Measurements from ENCODE around the gene TTC21A. TPM values are rescaled to one million over a fixed set of nuclear protein-coding genes. Genes with fewer than 3 reads are reported as not detected.

Gene TTC21A
- total RNA-seq, 1 experiment from 2014 or later, result 1.7 TPM

GRCh38 chr3:39082666-39083313 is 24.7 kb upstream of the TTC21A start:
- H3K27me3 Mint-ChIP-seq (ENCODE audit: low read depth), result no peaks in the 10 kb centered on the region
- no peaks in the 10 kb centered on the region for H3K79me2 ChIP-seq (ENCODE audit: insufficient read depth, low read length)
- no peak overlapping the region for H2BK20ac ChIP-seq (ENCODE audit: low read depth, low read length, poor library complexity, severe bottlenecking)
- no peak overlapping the region for H3T11ph ChIP-seq (ENCODE audit: low read length)
- no peak overlapping the region for H3K27ac ChIP-seq (ENCODE audit: insufficient read length, low read depth, low read length)
- no peak overlapping the region for H4K8ac ChIP-seq (replicated peaks; ENCODE audit: insufficient read length, low read depth, low read length)
- no peak for TF ChIP-seq CTCF (conservative IDR thresholded peaks at IDR 0.05)
- H3K23ac ChIP-seq (ENCODE audit: insufficient read length, low read depth, low read length), result no peak overlapping the region
- H3K9me3 Mint-ChIP-seq, result no peaks in the 10 kb centered on the region
- H4K20me1 ChIP-seq (ENCODE audit: control insufficient read depth, insufficient read depth, insufficient read length), result no peaks in the 10 kb centered on the region
- H3K23me2 ChIP-seq (ENCODE audit: insufficient read length, low read depth, low read length, poor library complexity, severe bottlenecking), result no peaks in the 10 kb centered on the region
- H3K27ac Mint-ChIP-seq, result no peak overlapping the region
- DNase-seq, result no peak
- H3K27me3 ChIP-seq (ENCODE audit: insufficient read depth, low read length), result no peaks in the 10 kb centered on the region
- H3K14ac ChIP-seq (ENCODE audit: insufficient read depth, low read length), result no peak overlapping the region
- no peak overlapping the region for H2BK120ac ChIP-seq (ENCODE audit: low read depth, low read length, poor library complexity, severe bottlenecking)
- H3K9me3 ChIP-seq (ENCODE audit: control insufficient read depth, low read depth, low read length), result no peaks in the 10 kb centered on the region
- no peak overlapping the region for H3K4ac ChIP-seq (ENCODE audit: low read depth, low read length)
- no peak overlapping the region for H3K4me3 Mint-ChIP-seq
- H3K4me1 ChIP-seq (ENCODE audit: insufficient read depth, low read length), result no peaks in the 10 kb centered on the region
- H2BK5ac ChIP-seq (ENCODE audit: insufficient read length, low read length), result no peak overlapping the region
- no peak overlapping the region for H2AK5ac ChIP-seq (ENCODE audit: insufficient read length, low read length)
- no peak overlapping the region for H3K56ac ChIP-seq (ENCODE audit: insufficient read length, low read depth, low read length)
- H3K9ac ChIP-seq (ENCODE audit: extremely low read depth, insufficient read length, low read length), result no peak overlapping the region
- no peak overlapping the region for H2AFZ ChIP-seq (ENCODE audit: low read length)
- WGBS (ENCODE audit: extremely low coverage, insufficient read length, low lambda C conversion rate), result no CpG with 5 or more reads among the region's 4 CpGs
- H3K4me1 Mint-ChIP-seq, result no peaks in the 10 kb centered on the region
- peaks cover 12 to 41% (median 35%) of the 10 kb centered on the region in 3 experiments; a peak in 5 of 7 replicates for H3K36me3 Mint-ChIP-seq (ENCODE audit: insufficient read depth in 1 of 3, low read depth in 3 of 3)
- no peaks in the 10 kb centered on the region for H3K79me1 ChIP-seq (ENCODE audit: insufficient read depth, low read depth, low read length, poor library complexity, severe bottlenecking)
- H3K4me2 ChIP-seq (ENCODE audit: insufficient read depth, insufficient read length, low read length), result no peak overlapping the region
- no peak overlapping the region for H4K5ac ChIP-seq (ENCODE audit: insufficient read length, low read depth, low read length)
- H2BK12ac ChIP-seq (ENCODE audit: insufficient read length, low read depth, low read length), result no peak overlapping the region
- H3K18ac ChIP-seq (ENCODE audit: insufficient read length, low read depth, low read length), result no peak overlapping the region
- H4K91ac ChIP-seq (ENCODE audit: insufficient read length, low read depth, low read length), result no peak overlapping the region
- H2BK15ac ChIP-seq (ENCODE audit: low read depth, low read length), result no peak overlapping the region
